NCI-H128 (cell line): ENCODE data around the gene DGKD.

Source experiments
- DNase-seq: peaks from one replicate; lab custom pipeline; 2025; ENCODE audit not compliant: unreplicated experiment; lab: John Stamatoyannopoulos, UW

Gene DGKD

DNA sequence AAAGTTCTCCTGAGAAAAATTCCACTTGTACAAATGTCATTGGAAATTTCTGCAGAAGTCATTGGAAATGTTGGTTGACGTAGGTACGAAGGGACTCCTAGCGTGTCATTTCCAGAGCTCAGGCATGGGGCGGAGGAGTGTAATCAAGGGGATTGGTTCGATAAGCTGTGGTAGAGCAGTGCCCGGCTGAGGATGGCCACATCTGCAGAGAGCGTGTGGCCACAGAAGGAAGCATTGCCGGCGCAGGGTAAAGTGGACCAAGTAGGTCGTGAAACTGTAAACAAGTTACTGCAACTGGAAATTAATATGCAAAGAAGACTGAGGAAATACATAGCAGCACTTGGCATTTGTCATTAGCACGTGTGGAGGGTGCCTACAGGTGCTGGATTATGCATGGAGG, 101.8 kb downstream of the DGKD start:
- DNase-seq = no peak

DNA sequence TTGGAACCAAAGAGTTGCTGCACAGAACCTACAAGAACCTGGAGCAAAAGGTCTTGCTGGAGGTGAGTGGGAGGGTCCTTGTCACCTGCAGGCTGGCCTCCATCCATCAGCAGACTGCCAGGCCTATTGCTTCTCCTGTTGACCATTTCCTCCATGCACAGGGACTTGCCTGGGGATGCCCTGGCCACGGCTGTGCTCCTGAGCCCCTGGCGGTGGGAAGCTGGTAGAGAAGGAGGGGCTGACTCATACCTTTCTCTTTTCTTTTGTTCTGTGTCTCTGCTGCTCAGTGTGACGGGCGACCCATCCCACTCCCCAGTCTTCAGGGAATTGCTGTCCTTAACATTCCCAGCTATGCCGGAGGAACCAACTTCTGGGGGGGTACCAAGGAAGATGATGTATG, 102.6 kb downstream of the DGKD start:
- no peak for DNase-seq

DNA sequence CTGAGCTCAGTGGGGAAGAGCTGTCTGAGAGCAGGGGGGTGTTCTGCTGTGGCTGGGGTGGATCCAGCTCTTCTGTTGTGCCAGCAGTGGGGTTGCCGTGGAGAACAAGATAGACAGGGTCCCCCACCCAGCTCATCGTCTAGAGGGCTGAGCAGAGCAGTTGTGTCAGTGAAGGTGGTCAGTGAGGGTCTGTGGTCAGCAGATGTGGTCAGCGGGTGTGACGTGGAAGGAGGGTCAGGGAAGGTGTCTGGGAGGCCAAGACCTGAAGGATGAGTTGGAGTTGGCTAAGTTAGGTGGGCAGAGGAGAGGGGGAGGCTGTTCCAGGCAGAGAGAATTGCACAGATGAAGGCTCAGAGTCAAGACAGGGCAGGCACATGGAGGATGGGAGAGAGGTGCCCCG, 103.1 kb downstream of the DGKD start:
- DNase-seq = no peak

GRCh38 chr2:233458031-233458610, 103.8 kb downstream of the DGKD start:
- DNase-seq = no peak

DNA sequence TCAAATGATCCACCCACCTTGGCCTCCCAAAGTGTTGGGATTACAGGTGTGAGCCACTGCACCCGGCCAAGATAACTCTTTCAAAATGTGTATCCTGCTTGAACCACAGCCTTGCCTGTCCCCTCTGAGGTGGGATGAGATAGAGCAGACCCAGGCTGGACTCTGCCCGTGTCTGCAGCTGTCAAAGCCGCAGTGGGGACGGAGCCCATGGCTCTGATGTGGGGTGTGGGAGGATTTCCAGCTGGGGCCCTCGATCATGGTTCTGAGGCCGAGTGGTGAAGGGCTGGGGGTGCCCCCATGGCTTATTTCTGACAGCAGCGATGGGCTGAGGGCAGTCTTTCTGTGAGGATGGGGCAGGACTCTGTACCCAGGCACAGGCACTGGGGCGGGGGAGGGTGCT, 104.5 kb downstream of the DGKD start:
- DNase-seq = no peak

- DNase-seq = no peak
These were observed 105.1 kb downstream of the DGKD start for GRCh38 chr2:233459426-233459825.

GRCh38 chr2:233460726-233461441, 106.6 kb downstream of the DGKD start:
- no peak for DNase-seq

- no peak for DNase-seq
These were observed 107.2 kb downstream of the DGKD start for GRCh38 chr2:233461481-233461891.

DNA sequence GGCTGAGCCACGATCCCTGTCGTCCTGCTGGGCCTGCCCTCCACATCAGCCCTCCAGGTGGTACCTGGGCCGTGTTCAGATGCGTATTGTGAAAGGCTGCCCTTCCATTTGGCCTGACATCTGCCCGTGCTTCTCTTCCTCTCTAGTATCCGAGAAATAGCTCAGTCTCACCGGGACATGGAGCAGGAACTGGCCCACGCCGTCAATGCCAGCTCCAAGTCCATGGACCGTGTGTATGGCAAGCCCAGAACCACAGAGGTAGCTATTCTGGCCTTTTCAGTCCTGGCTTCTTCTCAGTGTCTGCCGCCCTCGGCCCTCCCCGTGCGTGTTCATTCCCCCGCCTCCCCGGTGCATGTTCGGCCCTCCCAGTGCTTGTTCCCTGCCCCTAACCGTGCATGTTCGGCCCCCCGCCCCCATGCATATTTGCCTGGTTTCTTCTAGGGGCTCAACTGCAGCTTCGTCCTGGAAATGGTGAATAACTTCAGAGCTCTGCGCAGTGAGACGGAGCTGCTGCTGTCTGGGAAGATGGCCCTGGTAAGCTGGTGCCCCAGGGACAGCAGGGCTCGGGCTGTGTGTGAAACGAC, 108.0 kb downstream of the DGKD start:
- DNase-seq = no peak

DNA sequence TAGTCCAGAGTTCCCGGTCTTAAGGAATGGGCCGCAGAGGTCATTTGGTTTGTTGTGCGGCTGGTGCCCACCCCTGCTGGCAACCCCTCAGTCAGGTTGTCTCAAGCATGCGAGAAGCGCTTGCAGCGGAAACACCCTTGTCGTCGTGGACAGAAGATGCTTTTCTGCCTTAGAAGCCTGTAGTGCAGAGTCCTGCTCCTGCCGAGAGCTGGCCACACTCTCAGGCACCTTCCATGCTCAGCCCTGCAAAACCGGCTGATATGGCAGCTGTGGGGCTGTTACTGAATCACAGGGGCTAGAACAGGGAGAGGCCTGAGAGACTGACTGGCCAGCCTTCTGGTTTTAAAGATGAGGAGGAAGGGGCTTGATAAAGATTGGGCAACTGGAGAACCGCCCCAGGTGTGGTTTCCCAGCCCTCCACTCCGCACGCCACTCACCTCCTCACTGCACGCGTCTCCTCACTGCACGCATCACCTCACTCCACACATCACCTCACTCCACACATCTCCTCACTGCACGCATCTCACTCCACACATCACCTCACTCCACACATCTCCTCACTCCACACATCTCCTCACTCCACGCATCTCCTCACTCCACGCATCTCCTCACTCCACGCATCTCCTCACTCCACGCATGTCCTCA, 108.7 kb downstream of the DGKD start:
- DNase-seq = no peak

DNA sequence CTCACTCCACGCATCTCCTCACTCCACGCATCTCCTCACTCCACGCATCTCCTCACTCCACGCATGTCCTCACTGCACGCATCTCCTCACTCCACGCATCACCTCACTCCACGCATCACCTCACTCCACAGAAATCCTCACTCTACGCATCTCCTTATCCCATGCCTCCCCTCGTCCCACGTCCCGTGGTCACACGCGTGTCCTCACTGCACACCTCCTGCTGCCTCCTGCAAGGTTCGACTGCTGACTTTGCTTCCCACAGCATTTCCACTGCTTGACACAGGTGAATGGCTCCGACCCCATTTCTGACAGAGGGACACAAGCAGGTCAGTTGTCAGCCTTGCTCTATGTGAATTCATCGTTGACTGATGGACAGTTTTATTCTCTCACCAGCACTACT, 109.3 kb downstream of the DGKD start:
- DNase-seq = no peak

GRCh38 chr2:233464056-233464455, 109.8 kb downstream of the DGKD start:
- no peak for DNase-seq

DNA sequence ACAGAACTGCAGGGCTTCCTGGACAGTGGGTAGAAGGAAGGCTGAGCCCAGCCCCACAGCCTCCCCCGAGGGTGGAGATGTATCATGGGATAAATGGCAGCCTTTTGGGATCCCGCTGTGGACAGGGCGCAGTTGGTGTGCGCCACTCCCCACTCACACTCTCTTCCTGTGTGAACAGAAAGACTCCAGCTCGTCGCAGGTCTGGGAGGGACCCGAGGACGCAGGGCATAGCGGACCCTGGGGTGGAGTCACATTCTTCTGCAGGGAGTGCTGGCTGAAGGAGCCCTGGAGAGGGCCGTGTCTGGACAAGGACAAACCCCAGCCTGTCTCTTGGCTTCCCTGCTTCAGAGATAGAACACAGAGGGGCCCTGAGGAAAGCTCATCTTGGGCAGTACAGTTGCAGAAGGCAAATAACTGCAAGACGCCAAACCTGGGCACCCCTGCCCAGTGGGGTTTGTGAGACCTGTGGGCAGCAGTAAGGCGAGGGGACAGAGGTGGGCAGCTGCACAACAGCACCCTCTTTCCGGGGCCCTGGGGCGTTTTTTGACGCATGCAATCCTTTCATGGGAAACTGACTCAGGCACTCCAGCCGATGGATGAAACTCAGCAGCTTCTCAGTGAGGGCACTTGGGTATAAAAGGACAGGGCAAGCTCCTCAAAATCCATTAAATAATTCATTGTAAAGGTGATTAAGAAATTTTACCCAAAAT, 110.4 kb downstream of the DGKD start:
- no peak for DNase-seq

DNA sequence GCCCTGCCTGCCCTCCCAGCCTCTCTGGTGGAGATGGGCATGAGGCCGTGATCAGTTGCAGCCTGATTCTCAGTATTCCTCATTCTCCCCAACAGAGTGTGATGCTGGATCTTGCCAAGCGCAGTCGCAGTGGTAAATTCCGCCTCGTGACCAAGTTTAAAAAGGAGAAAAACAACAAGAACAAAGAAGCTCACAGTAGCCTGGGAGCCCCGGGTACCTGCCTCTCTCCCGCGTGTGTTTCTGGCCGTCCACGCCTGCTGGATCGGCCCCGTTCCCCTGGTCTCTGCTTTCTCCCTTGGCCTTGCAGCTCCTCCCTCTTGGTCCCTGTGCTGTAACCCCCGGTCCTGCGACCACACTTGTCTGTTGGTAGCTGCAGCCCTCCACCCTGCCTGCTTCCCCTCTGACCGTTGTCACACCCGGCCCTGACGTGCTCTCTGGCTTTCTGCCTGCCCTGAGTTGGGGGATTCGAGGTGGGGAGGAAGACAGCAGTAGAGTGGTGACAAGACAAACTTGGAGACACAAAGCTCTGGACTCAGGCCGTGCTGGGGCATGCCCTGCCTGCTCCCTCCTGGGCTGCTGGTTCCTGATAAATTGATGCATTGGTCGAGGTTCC, 112.8 kb downstream of the DGKD start:
- DNase-seq = no peak

- DNase-seq = no peak
These were observed 113.9 kb downstream of the DGKD start for GRCh38 chr2:233468047-233468740.

GRCh38 chr2:233468741-233469110, 114.4 kb downstream of the DGKD start:
- DNase-seq = no peak

DNA sequence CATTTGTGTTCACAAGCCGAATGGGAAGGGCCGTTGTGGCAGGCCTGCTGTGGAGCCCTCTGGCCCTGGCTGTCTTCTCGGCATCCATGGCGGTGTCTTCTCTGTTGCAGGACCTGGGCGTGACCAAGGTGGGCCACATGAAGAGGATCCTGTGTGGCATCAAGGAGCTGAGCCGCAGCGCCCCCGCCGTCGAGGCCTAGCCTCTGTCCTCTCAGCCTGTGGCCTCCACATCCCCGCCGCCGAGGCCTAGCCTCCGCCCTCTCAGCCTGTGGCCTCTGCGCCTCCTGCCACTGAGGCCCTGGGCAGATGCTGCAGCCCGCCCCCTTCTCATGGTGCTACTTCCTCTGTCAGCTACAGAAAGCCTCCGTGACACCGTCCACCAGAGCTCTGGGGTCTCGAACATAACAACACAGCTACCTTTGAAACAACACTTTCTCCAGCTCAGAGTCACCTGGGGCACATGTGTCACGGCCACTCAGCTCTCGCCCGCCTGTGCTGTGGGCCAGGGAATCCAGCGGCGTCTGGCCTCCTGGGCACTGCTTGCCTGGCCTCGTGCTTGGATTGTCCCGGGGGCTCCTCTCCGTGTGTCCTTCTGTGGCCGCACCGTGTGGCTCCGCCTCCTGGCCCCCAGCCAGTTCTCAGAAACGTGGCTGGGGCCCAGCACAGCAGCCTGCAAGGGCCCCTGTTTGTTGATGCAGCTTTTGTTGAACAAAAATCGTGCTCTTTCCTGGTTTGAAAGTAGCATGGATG, 115.1 kb downstream of the DGKD start:
- no peak for DNase-seq

- DNase-seq = no peak
These were observed 115.9 kb downstream of the DGKD start for GRCh38 chr2:233470011-233470687.

GRCh38 chr2:233470839-233471238, 116.5 kb downstream of the DGKD start:
- DNase-seq = no peak
